H1 (cell line): Measurements from ENCODE around the gene CPNE5. TPM values are rescaled to one million over a fixed set of nuclear protein-coding genes. Genes with fewer than 3 reads are reported as not detected.

Source experiments
- KDM5A ChIP-seq: fragments of 200-600 bp; IDR thresholded peaks from 2 replicates; pipeline ENCODE4 v1.7.1; 2012; ENCODE audit warnings: mild to moderate bottlenecking, low read length, inconsistent platforms, mixed read lengths
- polyA plus RNA-seq, 7 experiments: library from polyadenylated mRNA; depleted of rRNA in 3 of 7; stranded (reverse) in 5 of 7; unstranded in 2 of 7; fragments of >200 nt in 5 of 7; fragments of 200-250 nt in 2 of 7; gene quantifications; 1 replicate in 5 of 7; 2 replicates in 1 of 7; 4 replicates in 1 of 7; pipeline versions ENCODE4 v1.2.1 to v1.2.3, GENCODE V29; 2011 to 2013; ENCODE audit warnings: missing spikeins in 2 of 7, mixed read lengths in 2 of 7
- total RNA-seq: library from RNA; stranded (reverse); fragmentation: NEBNext Ultra II Directional; extraction: Animal tissue kit (Norgen Biotek cat#: 25700); gene quantifications from 2 replicates; pipeline ENCODE4 v1.2.1, GENCODE V29; 2021

CPNE5 gene
- total and polyA plus RNA-seq, 2 of the 8 experiments (the other 6 are each of a cell fraction or from before 2014, with no cell fraction given) = 0.88 to 1.8 TPM

- no peak for TF ChIP-seq KDM5A
Observed at GRCh38 chr6:36766399-36766945, 72.8 kb downstream of the CPNE5 start (continued).
